WI38 (cell line): Measurements from ENCODE around the gene SPINK1.
"Not testable (repeated sequence)": the region's sequence is repeated elsewhere in the genome, so short reads cannot be mapped to it uniquely, and the experiment has no call there.

Experiments
- H3K4me3 ChIP-seq: 2 replicates; pipeline ENCODE4 v1.5.1; 2011; ENCODE audit warnings: low read depth, mild to moderate bottlenecking, control low read depth, low read length
- CTCF ChIP-seq: IDR thresholded peaks from 2 replicates; pipeline ENCODE4 v1.5.1; 2012; ENCODE audit warnings: low read depth, mild to moderate bottlenecking, control low read depth, low read length

SPINK1 gene

DNA sequence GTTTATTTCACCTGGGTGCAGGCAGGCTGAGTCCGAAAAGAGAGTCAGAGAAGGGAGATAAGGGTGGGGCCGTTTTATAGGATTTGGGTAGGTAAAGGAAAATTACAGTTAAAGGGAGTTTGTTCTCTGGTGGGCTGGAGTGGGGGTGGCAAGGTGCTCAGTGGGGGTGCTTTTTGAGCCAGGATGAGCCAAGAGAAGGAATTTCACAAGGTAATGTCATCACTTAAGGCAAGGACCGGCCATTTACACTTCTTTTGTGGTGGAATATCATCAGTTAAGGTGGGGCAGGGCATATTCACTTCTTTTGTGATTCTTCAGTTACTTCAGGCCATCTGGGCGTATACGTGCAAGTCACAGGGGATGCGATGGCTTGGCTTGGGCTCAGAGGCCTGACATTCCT is 38.4 kb upstream of the SPINK1 start:
- not testable (repeated sequence) for H3K4me3 ChIP-seq

- TF ChIP-seq CTCF = no peak
- H3K4me3 ChIP-seq = no peak overlapping the region
Measured at GRCh38 chr5:147869112-147869511, 37.6 kb upstream of the SPINK1 start.

DNA sequence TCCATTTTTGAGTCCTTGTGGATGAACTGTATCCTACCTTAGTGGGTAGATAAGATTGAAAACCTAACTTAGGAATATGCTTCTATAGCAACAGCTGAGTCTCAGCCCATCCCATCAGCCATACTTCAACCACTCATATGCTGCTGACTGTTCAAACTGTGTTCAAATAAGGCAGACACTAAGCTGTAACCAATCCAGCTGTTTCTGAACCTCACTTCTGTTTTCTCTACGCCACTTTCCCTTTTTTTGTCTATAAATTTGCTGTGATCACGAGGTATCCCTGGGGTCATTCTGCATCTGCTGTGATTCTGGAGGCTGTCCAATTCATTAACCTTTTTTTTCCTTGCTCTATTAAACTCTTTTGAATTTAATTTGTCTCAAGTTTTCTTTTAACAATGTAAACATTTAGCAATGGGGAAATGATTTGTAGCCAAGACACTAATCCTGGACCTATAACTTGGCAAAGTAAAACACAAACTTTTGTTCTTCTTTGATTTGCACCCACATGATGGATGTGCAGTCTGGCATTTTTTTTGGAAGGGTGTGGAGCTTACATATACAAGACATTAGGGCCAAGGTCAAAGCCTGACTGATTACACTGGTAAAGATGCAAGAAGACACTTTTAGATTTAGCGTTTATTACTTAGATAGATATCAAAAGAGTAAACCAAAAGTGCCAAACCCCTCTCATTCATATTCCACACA is 32.1 kb upstream of the SPINK1 start:
- no peak for TF ChIP-seq CTCF

DNA sequence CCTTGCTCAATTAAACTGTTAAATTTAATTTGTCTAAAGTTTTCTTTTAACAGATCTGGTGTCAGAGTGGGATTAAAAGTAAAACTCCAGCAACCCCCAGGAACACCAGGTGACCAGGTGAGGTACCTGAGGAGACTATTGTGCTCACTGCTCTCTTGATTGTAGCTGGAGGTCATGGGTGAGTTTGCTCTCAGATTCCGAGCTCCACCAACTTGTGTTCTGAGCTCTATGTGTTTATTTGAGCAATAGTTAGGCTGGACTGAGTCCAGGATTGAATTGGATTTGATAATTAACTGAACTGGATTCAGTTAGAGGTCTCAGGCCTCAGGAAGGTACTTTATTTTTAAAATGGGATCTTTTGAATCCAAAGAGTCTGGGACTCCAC is 29.2 kb upstream of the SPINK1 start:
- TF ChIP-seq CTCF = no peak

More for the DNA sequence above, 32.1 kb upstream of the SPINK1 start:
- H3K4me3 ChIP-seq = no peak overlapping the region

GRCh38 chr5:147859962-147860640 is 28.6 kb upstream of the SPINK1 start:
- H3K4me3 ChIP-seq = no peak overlapping the region
- no peak for TF ChIP-seq CTCF

More for the DNA sequence above, 29.2 kb upstream of the SPINK1 start:
- no peak overlapping the region for H3K4me3 ChIP-seq

- no peak for TF ChIP-seq CTCF
- H3K4me3 ChIP-seq = no peak overlapping the region
Measured at GRCh38 chr5:147858565-147858964, 27.1 kb upstream of the SPINK1 start.

DNA sequence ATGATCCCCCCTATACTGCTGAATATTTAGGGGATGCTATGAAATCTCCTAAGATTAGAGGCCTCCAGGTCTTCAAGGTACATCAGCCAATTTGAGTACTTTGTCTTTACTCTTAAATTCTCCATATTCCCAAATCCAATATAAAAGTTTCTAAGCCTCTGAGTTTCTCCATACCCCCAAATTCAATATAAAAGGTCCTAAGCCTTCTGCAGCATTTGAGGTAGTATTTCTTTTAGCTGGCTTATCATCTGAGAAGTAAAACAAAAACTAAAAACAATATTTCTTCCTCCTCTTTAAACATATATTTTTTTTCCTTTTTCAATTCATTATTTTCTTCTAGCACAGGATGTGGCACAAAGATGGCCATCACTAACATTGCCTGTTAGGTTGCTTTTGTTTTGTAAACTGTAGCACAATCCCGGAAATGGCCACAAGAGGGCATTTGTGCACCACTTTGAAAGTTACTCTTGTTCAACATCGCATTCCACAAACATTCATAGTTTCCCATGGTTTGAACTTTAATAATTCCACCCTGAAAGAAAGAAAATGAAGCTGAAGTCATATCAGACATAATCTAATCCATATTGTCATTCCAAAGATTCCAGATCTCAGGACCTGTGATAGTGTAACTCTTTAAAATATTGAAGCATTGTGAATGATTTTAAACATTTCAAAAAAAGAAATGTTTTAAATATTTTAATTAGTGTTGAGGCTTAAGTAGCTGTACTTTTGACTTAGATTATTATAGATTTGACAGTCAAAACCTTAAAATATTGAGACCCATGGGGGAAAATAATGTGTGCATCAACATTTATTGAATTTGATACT is 26.0 kb upstream of the SPINK1 start:
- H3K4me3 ChIP-seq = no peak overlapping the region
- peak; percentile 74 for TF ChIP-seq CTCF
